A549 (cell line): ENCODE measurements around the gene USP24.

Source experiments
- CTCF ChIP-seq: fragments of >200 bp; sonication (Bioruptor Twin); formaldehyde crosslinking; IDR thresholded peaks from 3 replicates; pipeline ENCODE4 v1.5.1; 2016
- ELK1 ChIP-seq: fragments of 150-350 bp; IDR thresholded peaks from 2 replicates; pipeline ENCODE4 v1.6.1; 2014; ENCODE audit warnings: low read depth, mild to moderate bottlenecking, low read length
- POLR2A ChIP-seq: IDR thresholded peaks from 2 replicates; pipeline ENCODE4 v1.6.1; 2012; ENCODE audit warnings: mild to moderate bottlenecking, low read length
- SREBF2 ChIP-seq: fragments of 450-650 bp; IDR thresholded peaks from 2 replicates; pipeline ENCODE4 v1.6.1; 2014; ENCODE audit warnings: mild to moderate bottlenecking, moderate library complexity
- TP53 ChIP-seq: fragments of 250-450 bp; sonication (Bioruptor Pico); IDR thresholded peaks from 2 replicates; pipeline ENCODE4 v1.5.0; 2021; ENCODE audit warnings: mild to moderate bottlenecking, moderate library complexity
- ZNF302 ChIP-seq: fragments of 250-450 bp; sonication (Bioruptor Pico); IDR thresholded peaks from 2 replicates; pipeline ENCODE4 v1.9.0; 2021; ENCODE audit warnings: inconsistent platforms, mild to moderate bottlenecking, moderate library complexity

GRCh38 chr1:55235722-55236121 lies 20.6 kb upstream of the USP24 start:
- TF ChIP-seq SREBF2 (no peak), CTCF (no peak), TP53 (CRISPR knock-in tag) (no peak), ELK1 (no peak), ZNF302 (CRISPR knock-in tag) (no peak), POLR2A (no peak)
